HepG2 (cell line): ENCODE results near the gene DND1. TPM values are rescaled to one million over a fixed set of nuclear protein-coding genes. Genes with fewer than 3 reads are reported as not detected.
A peak's percentile ranks its signal among the peaks of the same experiment; 100 is the strongest.

Source experiments
- CC2D1A ChIP-seq: sonication (generic); formaldehyde crosslinking; IDR thresholded peaks from 2 replicates; pipeline ENCODE4 v1.8.1; 2023; ENCODE audit warnings: mild to moderate bottlenecking, missing genetic modification reagents
- CREBL2 ChIP-seq: sonication (generic); formaldehyde crosslinking; IDR thresholded peaks from 2 replicates; pipeline ENCODE4 v1.8.1; 2023; ENCODE audit warnings: missing genetic modification reagents, mild to moderate bottlenecking, borderline replicate concordance
- EP300 ChIP-seq, 3 experiments: sonication (generic) in 1 of 3; formaldehyde crosslinking in 1 of 3; IDR thresholded peaks; 2 replicates each; pipeline versions ENCODE4 v1.5.1 to v1.6.1; 2011 to 2020; ENCODE audit warnings: low read depth in 2 of 3, low read length in 2 of 3, borderline replicate concordance in 1 of 3, improper control_type of control experiment in 1 of 3, mild to moderate bottlenecking in 1 of 3, missing genetic modification reagents in 1 of 3, moderate library complexity in 1 of 3
- JUND ChIP-seq: sonication (generic); formaldehyde crosslinking; IDR thresholded peaks from 2 replicates; pipeline ENCODE4 v1.8.0; 2022; ENCODE audit warnings: mild to moderate bottlenecking, missing genetic modification reagents
- LCORL ChIP-seq, 2 experiments: fragments of 450-650 bp in 1 of 2; sonication (generic) in 1 of 2; formaldehyde crosslinking in 1 of 2; IDR thresholded peaks; 2 replicates each; pipeline versions ENCODE4 v1.5.0 to v1.6.1; 2017 to 2020; ENCODE audit warnings: antibody characterized with exemption in 1 of 2, missing genetic modification reagents in 1 of 2
- MTA3 ChIP-seq: sonication (generic); formaldehyde crosslinking; IDR thresholded peaks from 2 replicates; pipeline ENCODE4 v1.4.0; 2020; ENCODE audit warnings: missing genetic modification reagents
- NR1H2 ChIP-seq: sonication (generic); formaldehyde crosslinking; IDR thresholded peaks from 2 replicates; pipeline ENCODE4 v1.8.1; 2022; ENCODE audit warnings: low read depth, missing genetic modification reagents, borderline replicate concordance
- NR2C2 ChIP-seq: sonication (generic); formaldehyde crosslinking; IDR thresholded peaks from 2 replicates; pipeline ENCODE4 v1.4.0; 2020; ENCODE audit warnings: missing genetic modification reagents, mild to moderate bottlenecking, moderate library complexity, borderline replicate concordance
- SNAPC4 ChIP-seq: sonication (generic); formaldehyde crosslinking; IDR thresholded peaks from 2 replicates; pipeline ENCODE4 v1.4.0; 2020; ENCODE audit warnings: mild to moderate bottlenecking, missing genetic modification reagents
- ZEB1 ChIP-seq: IDR thresholded peaks from 2 replicates; pipeline ENCODE4 v1.6.1; 2012; ENCODE audit warnings: mild to moderate bottlenecking, low read depth, inconsistent platforms; ENCODE audit not compliant: insufficient replicate concordance
- ZNF20 ChIP-seq: sonication (generic); formaldehyde crosslinking; IDR thresholded peaks from 2 replicates; pipeline ENCODE4 v1.4.0; 2020; ENCODE audit warnings: mild to moderate bottlenecking, moderate library complexity, missing genetic modification reagents
- ZNF546 ChIP-seq: sonication (generic); formaldehyde crosslinking; conservative IDR thresholded peaks from 2 replicates; pipeline ENCODE4 v1.8.1; 2023; ENCODE audit warnings: mild to moderate bottlenecking, missing genetic modification reagents
- ZNF670 ChIP-seq: sonication (generic); formaldehyde crosslinking; IDR thresholded peaks from 2 replicates; pipeline ENCODE4 v1.8.0; 2022; ENCODE audit warnings: mild to moderate bottlenecking, missing genetic modification reagents, borderline replicate concordance
- ZSCAN29 ChIP-seq: sonication (generic); formaldehyde crosslinking; conservative IDR thresholded peaks from 2 replicates; pipeline ENCODE4 v1.4.0; 2020; ENCODE audit warnings: mild to moderate bottlenecking, missing genetic modification reagents
- polyA plus RNA-seq, 8 experiments: library from polyadenylated mRNA; depleted of rRNA in 3 of 8; stranded (reverse) in 7 of 8; unstranded in 1 of 8; fragments of >200 nt; fragmentation: Illumina TruSeq in 4 of 8; extraction: Trizol in 4 of 8; gene quantifications; 2 replicates each; pipeline versions ENCODE4 v1.2.1 to v1.2.3, GENCODE V29; 2011 to 2016; ENCODE audit warnings: low read depth in 4 of 8, missing spikeins in 1 of 8, mixed read lengths in 1 of 8; ENCODE audit not compliant: insufficient read depth in 1 of 8
- total RNA-seq, 5 experiments: library from RNA; depleted of rRNA; stranded (reverse); fragments of >200 nt; fragmentation: Illumina TruSeq; extraction: Trizol; gene quantifications; 2 replicates each; pipeline ENCODE4 v1.2.3, GENCODE V29; 2016; ENCODE audit warnings: low read depth in 1 of 5
- TF ChIP-seq, protein P1 (sequence below): IDR thresholded peaks from 2 replicates; pipeline ENCODE4 v1.6.1; 2016; ENCODE audit warnings: mild to moderate bottlenecking
- TF ChIP-seq, protein P2 (sequence below): sonication (generic); formaldehyde crosslinking; IDR thresholded peaks from 2 replicates; pipeline ENCODE4 v1.4.0; 2020; ENCODE audit warnings: missing genetic modification reagents, borderline replicate concordance

DND1 gene
- total and polyA plus RNA-seq, 2 of the 13 experiments (the other 11 are each of a cell fraction or from before 2014, with no cell fraction given) = 0.48 to 0.55 TPM

DNA sequence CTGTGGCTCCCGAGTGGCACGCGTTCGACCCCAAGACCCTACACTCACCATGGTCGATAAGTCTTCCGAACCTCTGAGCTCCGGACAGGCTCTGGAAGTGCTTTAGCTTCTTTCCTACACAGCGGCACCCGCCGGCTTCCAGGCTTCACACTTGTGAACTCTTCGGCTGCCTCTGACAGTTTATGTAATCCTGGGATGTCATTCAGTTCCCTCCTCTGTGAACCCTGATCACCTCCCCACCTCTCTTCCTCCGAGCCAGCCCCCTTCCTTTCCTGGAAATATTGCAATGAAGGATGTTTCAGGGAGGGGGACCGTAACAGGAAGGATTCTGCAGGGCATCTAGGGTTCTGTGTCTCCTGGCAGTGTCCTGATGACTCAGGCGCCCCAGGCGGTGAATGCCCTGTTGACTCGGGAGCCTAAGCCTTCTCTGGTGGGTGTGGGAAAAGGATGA, 40.3 kb downstream of the DND1 start, which contains the start of gene CD14 (continued):
- TF ChIP-seq, protein P1, sequence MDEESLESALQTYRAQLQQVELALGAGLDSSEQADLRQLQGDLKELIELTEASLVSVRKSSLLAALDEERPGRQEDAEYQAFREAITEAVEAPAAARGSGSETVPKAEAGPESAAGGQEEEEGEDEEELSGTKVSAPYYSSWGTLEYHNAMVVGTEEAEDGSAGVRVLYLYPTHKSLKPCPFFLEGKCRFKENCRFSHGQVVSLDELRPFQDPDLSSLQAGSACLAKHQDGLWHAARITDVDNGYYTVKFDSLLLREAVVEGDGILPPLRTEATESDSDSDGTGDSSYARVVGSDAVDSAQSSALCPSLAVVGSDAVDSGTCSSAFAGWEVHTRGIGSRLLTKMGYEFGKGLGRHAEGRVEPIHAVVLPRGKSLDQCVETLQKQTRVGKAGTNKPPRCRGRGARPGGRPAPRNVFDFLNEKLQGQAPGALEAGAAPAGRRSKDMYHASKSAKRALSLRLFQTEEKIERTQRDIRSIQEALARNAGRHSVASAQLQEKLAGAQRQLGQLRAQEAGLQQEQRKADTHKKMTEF = peak; percentile 19; the same call in 1 of the 2 replicates
- TF ChIP-seq EP300 (IDR thresholded peaks at IDR 0.05; ENCODE audit: low read depth in 2 of 2, low read length in 2 of 2) = 0 out of 4 replicates have a peak, but pooled peaks of 1 of the 2 experiments have one; percentile 11
- 0 out of 2 replicates have a peak, but pooled peaks have one; percentile 29 for TF ChIP-seq EP300 (CRISPR knock-in tag; IDR thresholded peaks at IDR 0.05; ENCODE audit: borderline replicate concordance)
- no peak for TF ChIP-seq LCORL (IDR thresholded peaks at IDR 0.05)
- TF ChIP-seq LCORL (CRISPR knock-in tag; IDR thresholded peaks at IDR 0.05) = no peak
- TF ChIP-seq ZNF20 (CRISPR knock-in tag) = no peak
- TF ChIP-seq MTA3 = no peak
- TF ChIP-seq SNAPC4 (CRISPR knock-in tag) = no peak
- TF ChIP-seq NR2C2 (CRISPR knock-in tag) = no peak
- TF ChIP-seq ZEB1 = no peak
- TF ChIP-seq CREBL2 (CRISPR knock-in tag) = no peak
- no peak for TF ChIP-seq CC2D1A (CRISPR knock-in tag)
- no peak for TF ChIP-seq ZSCAN29 (CRISPR knock-in tag)
- TF ChIP-seq, protein P2, sequence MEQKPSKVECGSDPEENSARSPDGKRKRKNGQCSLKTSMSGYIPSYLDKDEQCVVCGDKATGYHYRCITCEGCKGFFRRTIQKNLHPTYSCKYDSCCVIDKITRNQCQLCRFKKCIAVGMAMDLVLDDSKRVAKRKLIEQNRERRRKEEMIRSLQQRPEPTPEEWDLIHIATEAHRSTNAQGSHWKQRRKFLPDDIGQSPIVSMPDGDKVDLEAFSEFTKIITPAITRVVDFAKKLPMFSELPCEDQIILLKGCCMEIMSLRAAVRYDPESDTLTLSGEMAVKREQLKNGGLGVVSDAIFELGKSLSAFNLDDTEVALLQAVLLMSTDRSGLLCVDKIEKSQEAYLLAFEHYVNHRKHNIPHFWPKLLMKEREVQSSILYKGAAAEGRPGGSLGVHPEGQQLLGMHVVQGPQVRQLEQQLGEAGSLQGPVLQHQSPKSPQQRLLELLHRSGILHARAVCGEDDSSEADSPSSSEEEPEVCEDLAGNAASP (CRISPR knock-in tag) = peak; percentile 42; the same call in 1 of the 2 replicates
- no peak for TF ChIP-seq JUND
- no peak for TF ChIP-seq NR1H2 (CRISPR knock-in tag)
- no peak for TF ChIP-seq ZNF670 (CRISPR knock-in tag)
- no peak for TF ChIP-seq ZNF546 (CRISPR knock-in tag)
